Measurements from ENCODE around the gene SIGLEC9. TPM values are rescaled to one million over a fixed set of nuclear protein-coding genes. Genes with fewer than 3 reads are reported as not detected.

The SIGLEC9 gene
- total RNA-seq, 1 experiment from 2014 or later = not detected

DNA sequence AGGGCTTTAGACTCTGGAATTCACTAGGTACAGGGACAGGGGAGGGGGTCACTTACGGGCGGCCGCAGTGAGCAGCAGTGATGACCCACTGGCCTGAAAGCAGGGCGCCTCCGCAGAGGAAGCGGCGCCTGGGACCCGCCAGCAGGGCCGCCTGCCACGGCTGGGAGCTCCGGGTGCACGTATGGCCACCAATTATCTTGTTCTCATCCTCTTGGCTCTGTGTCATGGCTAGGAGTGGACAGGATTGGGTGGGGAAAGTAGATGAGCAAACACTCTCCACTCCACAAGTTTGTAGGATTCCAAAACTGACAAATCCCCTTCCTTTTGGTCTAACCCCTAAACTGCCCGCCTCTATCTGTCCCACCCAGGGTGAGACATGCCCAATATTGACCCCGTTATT lies 43.2 kb upstream of the SIGLEC9 start:
- intact Hi-C loops (cut with micrococcal nuclease) = no loop called here
- no peaks in the 10 kb centered on the region for H3K36me3 ChIP-seq (ENCODE audit: low read depth, low read length)
- no peak overlapping the region for H3K4me3 ChIP-seq (ENCODE audit: low read length)
- no peak overlapping the region for H2AFZ ChIP-seq (ENCODE audit: low read length)
- ChIA-PET CTCF (no interaction called here), POLR2A (ENCODE audit: unreplicated experiment) (no interaction called here)
- no peaks in the 10 kb centered on the region for H3K9me3 ChIP-seq (ENCODE audit: low read length)
- BruUV-seq (replicated peaks) = no TSS peak
- no peaks in the 10 kb centered on the region for H3K4me1 ChIP-seq (ENCODE audit: insufficient read depth, low read length)
- H3K27ac ChIP-seq (ENCODE audit: low read length) = no peak overlapping the region
- H3F3A ChIP-seq (ENCODE audit: low read length, unreplicated experiment) = no peaks in the 10 kb centered on the region
- no peak overlapping the region for H3K9ac ChIP-seq (ENCODE audit: low read length)
- DNase-seq (no peak), ATAC-seq (no peak)
- no peaks in the 10 kb centered on the region for H3K9me2 ChIP-seq (replicated peaks; ENCODE audit: low read length)
- H3K79me2 ChIP-seq (ENCODE audit: low read length) = no peaks in the 10 kb centered on the region
- H3K27me3 ChIP-seq (ENCODE audit: low read length) = no peaks in the 10 kb centered on the region
- no peaks in the 10 kb centered on the region for H4K20me1 ChIP-seq (ENCODE audit: low read length)
- TF ChIP-seq, protein P1, sequence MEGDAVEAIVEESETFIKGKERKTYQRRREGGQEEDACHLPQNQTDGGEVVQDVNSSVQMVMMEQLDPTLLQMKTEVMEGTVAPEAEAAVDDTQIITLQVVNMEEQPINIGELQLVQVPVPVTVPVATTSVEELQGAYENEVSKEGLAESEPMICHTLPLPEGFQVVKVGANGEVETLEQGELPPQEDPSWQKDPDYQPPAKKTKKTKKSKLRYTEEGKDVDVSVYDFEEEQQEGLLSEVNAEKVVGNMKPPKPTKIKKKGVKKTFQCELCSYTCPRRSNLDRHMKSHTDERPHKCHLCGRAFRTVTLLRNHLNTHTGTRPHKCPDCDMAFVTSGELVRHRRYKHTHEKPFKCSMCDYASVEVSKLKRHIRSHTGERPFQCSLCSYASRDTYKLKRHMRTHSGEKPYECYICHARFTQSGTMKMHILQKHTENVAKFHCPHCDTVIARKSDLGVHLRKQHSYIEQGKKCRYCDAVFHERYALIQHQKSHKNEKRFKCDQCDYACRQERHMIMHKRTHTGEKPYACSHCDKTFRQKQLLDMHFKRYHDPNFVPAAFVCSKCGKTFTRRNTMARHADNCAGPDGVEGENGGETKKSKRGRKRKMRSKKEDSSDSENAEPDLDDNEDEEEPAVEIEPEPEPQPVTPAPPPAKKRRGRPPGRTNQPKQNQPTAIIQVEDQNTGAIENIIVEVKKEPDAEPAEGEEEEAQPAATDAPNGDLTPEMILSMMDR (conservative IDR thresholded peaks at IDR 0.05; ENCODE audit: low read depth, low read length) = no peak
- TF ChIP-seq EZH2phosphoT487 (IDR thresholded peaks at IDR 0.05; ENCODE audit: borderline replicate concordance, low read length) (no peak), EZH2 (IDR thresholded peaks at IDR 0.05; ENCODE audit: low read length, unreplicated experiment) (no peak)
- H3K4me2 ChIP-seq (ENCODE audit: low read length) = no peak overlapping the region

DNA sequence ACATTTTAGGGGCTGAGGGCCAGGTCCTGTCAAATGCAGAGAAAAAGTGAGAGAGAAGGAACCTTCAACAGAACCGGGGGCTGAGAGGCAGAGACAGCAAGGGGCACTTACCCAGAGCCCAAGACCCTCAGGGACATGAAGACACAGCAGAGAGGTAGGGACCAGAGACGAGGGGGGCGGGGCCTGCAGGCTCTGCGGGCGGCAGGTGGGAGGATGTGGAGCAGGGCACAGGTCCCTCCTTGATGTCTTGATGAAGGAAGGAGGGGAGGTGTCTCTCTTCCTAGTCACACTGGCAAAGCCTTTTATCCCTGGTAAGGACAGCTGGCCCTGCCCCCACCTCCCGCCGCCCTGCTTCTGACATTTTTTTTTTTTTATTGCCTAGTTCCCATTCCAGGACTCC lies 42.1 kb upstream of the SIGLEC9 start, which contains the start of gene KLK14:
Gene KLK14 (minus strand): TSS at position 277 of the 400 bp plus-strand sequence. CDS start 273 bp downstream, at position 4.
- no peak within 1 kb of the TSS for H2AFZ ChIP-seq (ENCODE audit: low read length)
- no peak within 1 kb of the TSS for H3K27ac ChIP-seq (ENCODE audit: low read length)
- H3K36me3 ChIP-seq (ENCODE audit: low read depth, low read length) = no peaks in the 10 kb centered on the region
- intact Hi-C loops (cut with micrococcal nuclease) = no loop called here
- CTCF ChIA-PET = no interaction called here
- H3K79me2 ChIP-seq (ENCODE audit: low read length) = no peaks in the 10 kb centered on the region
- H4K20me1 ChIP-seq (ENCODE audit: low read length) = no peaks in the 10 kb centered on the region
- H3K9ac ChIP-seq (ENCODE audit: low read length) = no peak within 1 kb of the TSS
- no peaks in the 10 kb centered on the region for H3K4me1 ChIP-seq (ENCODE audit: insufficient read depth, low read length)
- H3K9me3 ChIP-seq (ENCODE audit: low read length) = no peaks in the 10 kb centered on the region
- no peaks in the 10 kb centered on the region for H3K9me2 ChIP-seq (replicated peaks; ENCODE audit: low read length)
- no peaks in the 10 kb centered on the region for H3K27me3 ChIP-seq (ENCODE audit: low read length)
- H3K4me3 ChIP-seq (ENCODE audit: low read length) = no peak within 1 kb of the TSS
- DNase-seq (no peak), ATAC-seq (no peak)
- H3K4me2 ChIP-seq (ENCODE audit: low read length) = no peak within 1 kb of the TSS
- TF ChIP-seq, protein P1 (conservative IDR thresholded peaks at IDR 0.05; ENCODE audit: low read depth, low read length) = no peak
- TF ChIP-seq EZH2phosphoT487 (IDR thresholded peaks at IDR 0.05; ENCODE audit: borderline replicate concordance, low read length) (no peak), EZH2 (IDR thresholded peaks at IDR 0.05; ENCODE audit: low read length, unreplicated experiment) (no peak)
- POLR2A ChIA-PET (ENCODE audit: unreplicated experiment) = no interaction called here
- no TSS peak for BruUV-seq (replicated peaks)
- H3F3A ChIP-seq (ENCODE audit: low read length, unreplicated experiment) = no peaks in the 10 kb centered on the region

DNA sequence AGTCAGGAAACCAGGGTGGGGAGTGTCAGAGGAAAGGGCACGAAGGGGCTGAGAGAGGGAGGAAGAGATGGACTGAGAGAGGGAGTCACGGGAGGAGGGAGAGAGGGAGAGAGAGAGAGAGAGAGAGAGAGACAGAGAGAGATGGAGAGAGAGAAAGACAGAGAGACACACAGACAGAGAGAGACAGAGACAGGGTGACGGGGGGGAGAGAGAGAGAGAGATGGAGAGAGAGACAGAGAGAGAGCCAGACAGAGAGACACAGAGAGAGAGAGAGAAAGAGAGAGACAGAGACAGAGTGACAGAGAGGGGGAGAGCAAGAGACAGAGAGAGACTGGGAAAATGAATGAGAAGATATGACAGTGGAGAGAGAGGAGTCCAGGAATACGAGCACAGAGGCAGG lies 41.5 kb upstream of the SIGLEC9 start:
- TF ChIP-seq, protein P1 (conservative IDR thresholded peaks at IDR 0.05; ENCODE audit: low read depth, low read length) = no peak
- TF ChIP-seq EZH2phosphoT487 (IDR thresholded peaks at IDR 0.05; ENCODE audit: borderline replicate concordance, low read length) (no peak), EZH2 (IDR thresholded peaks at IDR 0.05; ENCODE audit: low read length, unreplicated experiment) (no peak)
- Histone ChIP-seq H2AFZ (ENCODE audit: low read length) (no peak overlapping the region), H3K4me1 (ENCODE audit: insufficient read depth, low read length) (no peaks in the 10 kb centered on the region), H3K27me3 (ENCODE audit: low read length) (no peaks in the 10 kb centered on the region), H3F3A (ENCODE audit: low read length, unreplicated experiment) (no peaks in the 10 kb centered on the region), H3K79me2 (ENCODE audit: low read length) (no peaks in the 10 kb centered on the region), H4K20me1 (ENCODE audit: low read length) (no peaks in the 10 kb centered on the region), H3K27ac (ENCODE audit: low read length) (no peak overlapping the region), H3K4me3 (ENCODE audit: low read length) (no peak overlapping the region), H3K9me3 (ENCODE audit: low read length) (no peaks in the 10 kb centered on the region), H3K36me3 (ENCODE audit: low read depth, low read length) (no peaks in the 10 kb centered on the region), H3K9ac (ENCODE audit: low read length) (no peak overlapping the region), H3K9me2 (replicated peaks; ENCODE audit: low read length) (no peaks in the 10 kb centered on the region), H3K4me2 (ENCODE audit: low read length) (no peak overlapping the region)
- no TSS peak for BruUV-seq (replicated peaks)
- POLR2A ChIA-PET (ENCODE audit: unreplicated experiment) = no interaction called here
- intact Hi-C loops (cut with micrococcal nuclease) = no loop called here
- no peak for ATAC-seq
- CTCF ChIA-PET = no interaction called here
- no peak for DNase-seq

Measured in PC-3 (cell line).